AG09319 (cell line): ENCODE results near the gene DZIP1.

ENCODE experiments used
- DNase-seq: peaks from one replicate; pipeline ENCODE4 v3.0.0-alpha.2; 2010; ENCODE audit warnings: low read depth; ENCODE audit errors: extremely low read depth
- TF ChIP-seq, protein P1 (sequence below): IDR thresholded peaks from 2 replicates; pipeline ENCODE4 v1.5.1; 2011; ENCODE audit warnings: low read depth, mild to moderate bottlenecking, inconsistent platforms, low read length, moderate library complexity

Gene DZIP1

DNA sequence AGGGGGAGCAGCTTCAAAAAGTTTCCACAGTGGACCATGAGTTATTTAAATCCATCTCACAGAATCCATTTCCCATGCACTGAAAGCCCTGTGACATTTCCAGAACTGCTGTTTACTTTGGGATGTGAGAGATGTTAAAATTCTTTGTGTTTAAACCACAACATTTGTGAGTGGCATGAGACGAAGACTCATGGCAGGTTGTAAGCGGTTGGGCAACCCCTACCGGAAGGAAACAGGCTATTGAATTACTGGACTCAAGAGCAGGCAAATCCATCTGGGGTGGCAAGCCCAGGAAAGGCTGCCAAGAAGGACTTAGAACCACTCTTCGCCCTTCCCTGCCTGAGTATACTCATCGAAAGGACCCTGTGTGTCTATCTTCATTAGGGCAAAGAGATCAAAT is 114.3 kb downstream of the DZIP1 start:
- TF ChIP-seq, protein P1, sequence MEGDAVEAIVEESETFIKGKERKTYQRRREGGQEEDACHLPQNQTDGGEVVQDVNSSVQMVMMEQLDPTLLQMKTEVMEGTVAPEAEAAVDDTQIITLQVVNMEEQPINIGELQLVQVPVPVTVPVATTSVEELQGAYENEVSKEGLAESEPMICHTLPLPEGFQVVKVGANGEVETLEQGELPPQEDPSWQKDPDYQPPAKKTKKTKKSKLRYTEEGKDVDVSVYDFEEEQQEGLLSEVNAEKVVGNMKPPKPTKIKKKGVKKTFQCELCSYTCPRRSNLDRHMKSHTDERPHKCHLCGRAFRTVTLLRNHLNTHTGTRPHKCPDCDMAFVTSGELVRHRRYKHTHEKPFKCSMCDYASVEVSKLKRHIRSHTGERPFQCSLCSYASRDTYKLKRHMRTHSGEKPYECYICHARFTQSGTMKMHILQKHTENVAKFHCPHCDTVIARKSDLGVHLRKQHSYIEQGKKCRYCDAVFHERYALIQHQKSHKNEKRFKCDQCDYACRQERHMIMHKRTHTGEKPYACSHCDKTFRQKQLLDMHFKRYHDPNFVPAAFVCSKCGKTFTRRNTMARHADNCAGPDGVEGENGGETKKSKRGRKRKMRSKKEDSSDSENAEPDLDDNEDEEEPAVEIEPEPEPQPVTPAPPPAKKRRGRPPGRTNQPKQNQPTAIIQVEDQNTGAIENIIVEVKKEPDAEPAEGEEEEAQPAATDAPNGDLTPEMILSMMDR, result no peak
- no peak for DNase-seq
